Cardiac ventricle fibroblast (primary cell): ENCODE measurements around the gene FCRL5. TPM values are rescaled to one million over a fixed set of nuclear protein-coding genes. Genes with fewer than 3 reads are reported as not detected.

Source experiments
- total RNA-seq: library from RNA; depleted of rRNA; stranded (reverse); fragments of >200 nt; gene quantifications from 2 replicates; pipeline ENCODE4 v1.2.3, GENCODE V29; 2015

The FCRL5 gene
- total RNA-seq, result not detected in 2 replicates

GRCh38 chr1:157551694-157552693 lies at the start of gene FCRL5:
Gene FCRL5 (minus strand): TSS chr1:157552515. CDS start chr1:157552362, 153 bp downstream.

GRCh38 chr1:157597959-157598667 lies 45.8 kb upstream of the FCRL5 start, which contains the start of gene FCRL4:
Gene FCRL4 (minus strand): TSS chr1:157598085. CDS start chr1:157597944, 141 bp downstream.

Other genes starting within 250 kb of the FCRL5 start
- gene FCRL4, start 45.6 kb upstream of the FCRL5 start, total RNA-seq, result not detected in 2 replicates
- gene FCRL3, start 148.3 kb upstream of the FCRL5 start, total RNA-seq, result not detected in 2 replicates
- not detected in 2 replicates for gene FCRL2, start 224.6 kb upstream of the FCRL5 start, total RNA-seq